Measurements from ENCODE around the gene GSG1L. TPM values are rescaled to one million over a fixed set of nuclear protein-coding genes. Genes with fewer than 3 reads are reported as not detected.

GSG1L gene
- total RNA-seq, 1 experiment from 2014 or later: not detected

DNA sequence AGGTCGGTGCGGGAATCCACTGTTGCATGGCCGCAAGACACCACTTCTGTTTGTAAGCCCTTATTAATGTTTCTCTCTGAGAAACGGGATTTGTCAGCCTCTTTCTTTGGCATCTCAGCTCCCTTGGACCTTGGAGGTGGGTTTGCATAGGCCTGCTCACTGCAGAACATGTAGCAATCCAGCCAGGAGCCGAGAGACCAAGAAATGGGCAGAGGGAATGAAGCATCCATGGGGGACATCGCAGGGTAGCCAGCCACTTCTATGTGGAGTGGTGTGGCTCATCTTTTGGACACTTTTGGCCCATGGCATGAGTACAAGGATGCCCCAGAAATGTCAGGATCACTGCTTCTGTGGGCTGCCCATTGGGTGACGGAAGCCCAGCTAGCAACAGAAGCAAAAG is 79.4 kb downstream of the GSG1L start:
- Histone ChIP-seq H3F3A (ENCODE audit: insufficient read depth, low read depth) (no peaks in the 10 kb centered on the region), H3K4me2 (no peak overlapping the region), H3K9me3 (ENCODE audit: insufficient read depth, low read depth) (no peaks in the 10 kb centered on the region), H2AFZ (no peak overlapping the region), H3K36me3 (ENCODE audit: low read depth) (no peaks in the 10 kb centered on the region), H3K9me2 (ENCODE audit: insufficient read depth) (no peaks in the 10 kb centered on the region), H3K4me3 (no peak overlapping the region), H3K4me1 (replicated peaks; ENCODE audit: insufficient read depth) (no peaks in the 10 kb centered on the region), H4K20me1 (ENCODE audit: insufficient read depth) (no peaks in the 10 kb centered on the region), H3K27me3 (ENCODE audit: insufficient read depth, low read depth) (peaks cover 79% of the 10 kb centered on the region), H3K27ac (no peak overlapping the region), H3K79me2 (ENCODE audit: low read depth) (no peaks in the 10 kb centered on the region)
- no peak for DNase-seq
- POLR2A ChIA-PET (ENCODE audit: unreplicated experiment): no interaction called here
- CTCF ChIA-PET: no interaction called here
- TF ChIP-seq CTCF (conservative IDR thresholded peaks at IDR 0.05) (no peak), EZH2 (IDR thresholded peaks at IDR 0.05; ENCODE audit: low read depth) (no peak)
- no TSS peak for BruUV-seq (replicated peaks)
- intact Hi-C loops (cut with micrococcal nuclease; ENCODE audit: unreplicated experiment): no loop called here

- no peaks in the 10 kb centered on the region for H3K36me3 ChIP-seq (ENCODE audit: low read depth)
- H3K27me3 ChIP-seq (ENCODE audit: insufficient read depth, low read depth): peaks cover 86% of the 10 kb centered on the region
- H3F3A ChIP-seq (ENCODE audit: insufficient read depth, low read depth): no peaks in the 10 kb centered on the region
- H3K27ac ChIP-seq: no peak overlapping the region
- no peaks in the 10 kb centered on the region for H3K79me2 ChIP-seq (ENCODE audit: low read depth)
- no peak overlapping the region for H2AFZ ChIP-seq
- intact Hi-C loops (cut with micrococcal nuclease; ENCODE audit: unreplicated experiment): no loop called here
- CTCF ChIA-PET: no interaction called here
- no peaks in the 10 kb centered on the region for H3K4me1 ChIP-seq (replicated peaks; ENCODE audit: insufficient read depth)
- TF ChIP-seq CTCF (conservative IDR thresholded peaks at IDR 0.05) (no peak), EZH2 (IDR thresholded peaks at IDR 0.05; ENCODE audit: low read depth) (no peak)
- no peaks in the 10 kb centered on the region for H3K9me3 ChIP-seq (ENCODE audit: insufficient read depth, low read depth)
- H3K4me3 ChIP-seq: no peak overlapping the region
- BruUV-seq (replicated peaks): no TSS peak
- no peak for DNase-seq
- H3K9me2 ChIP-seq (ENCODE audit: insufficient read depth): no peaks in the 10 kb centered on the region
- H3K4me2 ChIP-seq: no peak overlapping the region
- no peaks in the 10 kb centered on the region for H4K20me1 ChIP-seq (ENCODE audit: insufficient read depth)
- POLR2A ChIA-PET (ENCODE audit: unreplicated experiment): no interaction called here
Measured at GRCh38 chr16:27983244-27983643, 80.3 kb downstream of the GSG1L start.

DNA sequence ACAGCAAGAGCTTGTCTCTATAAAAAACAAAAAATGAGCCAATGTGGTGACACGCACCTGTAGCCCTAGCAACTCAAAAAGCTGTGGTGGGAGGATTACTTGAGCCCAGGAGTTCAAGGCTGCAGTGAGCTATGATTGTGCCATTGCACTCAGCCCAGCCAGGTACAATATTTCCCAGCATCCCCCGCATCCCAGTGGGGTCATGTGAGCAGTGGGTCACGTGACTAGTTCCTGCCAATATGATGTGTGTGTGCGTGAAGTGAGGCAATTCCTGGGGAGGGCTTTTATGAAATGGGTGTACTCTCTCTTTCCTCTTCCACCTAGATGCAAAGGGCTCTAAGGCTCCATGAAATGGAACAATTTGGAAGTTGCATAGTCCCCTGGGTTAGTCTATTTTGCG is 81.3 kb downstream of the GSG1L start:
- H3K4me3 ChIP-seq: no peak overlapping the region
- POLR2A ChIA-PET (ENCODE audit: unreplicated experiment): no interaction called here
- no peaks in the 10 kb centered on the region for H4K20me1 ChIP-seq (ENCODE audit: insufficient read depth)
- H3F3A ChIP-seq (ENCODE audit: insufficient read depth, low read depth): no peaks in the 10 kb centered on the region
- H3K9me2 ChIP-seq (ENCODE audit: insufficient read depth): no peaks in the 10 kb centered on the region
- H3K4me1 ChIP-seq (replicated peaks; ENCODE audit: insufficient read depth): no peaks in the 10 kb centered on the region
- BruUV-seq (replicated peaks): no TSS peak
- peaks cover 81% of the 10 kb centered on the region for H3K27me3 ChIP-seq (ENCODE audit: insufficient read depth, low read depth)
- no peaks in the 10 kb centered on the region for H3K36me3 ChIP-seq (ENCODE audit: low read depth)
- H3K9me3 ChIP-seq (ENCODE audit: insufficient read depth, low read depth): no peaks in the 10 kb centered on the region
- H2AFZ ChIP-seq: no peak overlapping the region
- CTCF ChIA-PET: no interaction called here
- no peak overlapping the region for H3K27ac ChIP-seq
- DNase-seq: no peak
- H3K4me2 ChIP-seq: no peak overlapping the region
- no peak for TF ChIP-seq EZH2 (IDR thresholded peaks at IDR 0.05; ENCODE audit: low read depth)
- no peak for TF ChIP-seq CTCF (conservative IDR thresholded peaks at IDR 0.05)
- no peaks in the 10 kb centered on the region for H3K79me2 ChIP-seq (ENCODE audit: low read depth)
- intact Hi-C loops (cut with micrococcal nuclease; ENCODE audit: unreplicated experiment): no loop called here

Measured in PC-9 (cell line).